IMR-90 (cell line): ENCODE measurements around the gene PPP1R27. TPM values are rescaled to one million over a fixed set of nuclear protein-coding genes. Genes with fewer than 3 reads are reported as not detected.

Source experiments
- ATAC-seq: fragments of 200-7000 bp; cut with Tn5 transposase; 2 replicates; pipeline ENCODE4 v1.9.1; 2020; ENCODE audit warnings: low read depth, mild to moderate bottlenecking, moderate library complexity
- BruUV-seq: library from RNA; stranded (reverse); fragments of 400-500 nt; replicated peaks from 2 replicates; lab custom pipeline; 2021; lab: Mats Ljungman, UMichigan
- CTCF ChIA-PET: fragments of 300-600 bp; formaldehyde crosslinking; extraction: SDS; loops from one replicate; lab custom pipeline; 2021; ENCODE audit warnings: antibody characterized with exemption; lab: Yijun Ruan, JAX
- POLR2A ChIA-PET: fragments of 300-600 bp; sonication (Branson Sonifier 250); formaldehyde crosslinking; loops from one replicate; lab custom pipeline; 2022; ENCODE audit warnings: antibody characterized with exemption; ENCODE audit not compliant: unreplicated experiment; lab: Charles Lee
- DNase-seq: peaks from one replicate; pipeline ENCODE4 v3.0.0; 2013
- H2AFZ ChIP-seq: replicated peaks from 2 replicates; pipeline ENCODE3; 2013; ENCODE audit warnings: low read length, mild to moderate bottlenecking; ENCODE audit not compliant: poor library complexity
- H2AK5ac ChIP-seq: 2 replicates; pipeline ENCODE4 v1.6.1; 2013; ENCODE audit warnings: low read depth, low read length, inconsistent platforms
- H2AK9ac ChIP-seq: replicated peaks from 2 replicates; pipeline ENCODE3; 2013; ENCODE audit warnings: mild to moderate bottlenecking, low read depth, low read length, moderate library complexity; ENCODE audit not compliant: poor library complexity
- H2BK120ac ChIP-seq: 2 replicates; pipeline ENCODE4 v1.6.1; 2013; ENCODE audit warnings: low read depth, low read length, inconsistent platforms
- H2BK15ac ChIP-seq: 3 replicates; pipeline ENCODE4 v1.6.1; 2013; ENCODE audit warnings: low read depth, low read length, inconsistent platforms
- H2BK20ac ChIP-seq: 2 replicates; pipeline ENCODE4 v1.6.1; 2013; ENCODE audit warnings: low read depth, mild to moderate bottlenecking, inconsistent platforms, low read length, moderate library complexity
- H2BK5ac ChIP-seq: 2 replicates; pipeline ENCODE4 v1.6.1; 2013; ENCODE audit warnings: mild to moderate bottlenecking, low read depth, low read length, inconsistent platforms; ENCODE audit not compliant: poor library complexity, severe bottlenecking
- H3K14ac ChIP-seq: replicated peaks from 2 replicates; pipeline ENCODE4 v1.6.1; 2013; ENCODE audit warnings: low read depth, low read length, inconsistent platforms
- H3K18ac ChIP-seq: 2 replicates; pipeline ENCODE4 v1.6.1; 2013; ENCODE audit warnings: low read depth, low read length, control low read depth
- H3K23ac ChIP-seq: 2 replicates; pipeline ENCODE4 v1.6.1; 2013; ENCODE audit warnings: low read depth, low read length, inconsistent platforms
- H3K27ac ChIP-seq: 2 replicates; pipeline ENCODE4 v1.5.1; 2013; ENCODE audit warnings: mild to moderate bottlenecking, control low read depth, low read length; ENCODE audit not compliant: insufficient read depth
- H3K27me3 ChIP-seq: 2 replicates; pipeline ENCODE4 v1.6.1; 2013; ENCODE audit warnings: low read length; ENCODE audit not compliant: control insufficient read depth, insufficient read depth
- H3K36me3 ChIP-seq: 2 replicates; pipeline ENCODE4 v1.6.1; 2013; ENCODE audit warnings: low read length, mixed read lengths; ENCODE audit not compliant: control insufficient read depth, insufficient read depth
- H3K4ac ChIP-seq: 2 replicates; pipeline ENCODE4 v1.6.1; 2013; ENCODE audit warnings: low read depth, low read length, inconsistent platforms
- H3K4me1 ChIP-seq: 2 replicates; pipeline ENCODE4 v1.6.1; 2013; ENCODE audit warnings: low read length, mixed read lengths; ENCODE audit not compliant: control insufficient read depth, insufficient read depth
- H3K4me2 ChIP-seq: 2 replicates; pipeline ENCODE4 v1.6.1; 2013; ENCODE audit warnings: low read depth, mild to moderate bottlenecking, control low read depth, low read length, moderate library complexity
- H3K4me3 ChIP-seq: 2 replicates; pipeline ENCODE4 v1.5.1; 2013; ENCODE audit warnings: low read depth, mild to moderate bottlenecking, control low read depth, low read length, moderate library complexity; ENCODE audit not compliant: insufficient read depth
- H3K56ac ChIP-seq: 2 replicates; pipeline ENCODE4 v1.6.1; 2013; ENCODE audit warnings: low read length, inconsistent platforms; ENCODE audit not compliant: insufficient read depth; ENCODE audit errors: extremely low read depth
- H3K79me1 ChIP-seq, 2 experiments: 2 replicates each; pipeline ENCODE4 v1.6.1; 2013; ENCODE audit warnings: low read length in 2 of 2, inconsistent platforms in 1 of 2, low read depth in 1 of 2
- H3K9ac ChIP-seq: 2 replicates; pipeline ENCODE4 v1.6.1; 2013; ENCODE audit warnings: low read depth, low read length, control low read depth
- H3K9me1 ChIP-seq: 2 replicates; pipeline ENCODE4 v1.6.1; 2013; ENCODE audit warnings: low read length, inconsistent platforms; ENCODE audit not compliant: insufficient read depth
- H3K9me3 ChIP-seq: 2 replicates; pipeline ENCODE4 v1.6.1; 2013; ENCODE audit warnings: low read length; ENCODE audit not compliant: control insufficient read depth, insufficient read depth
- H4K20me1 ChIP-seq: 2 replicates; pipeline ENCODE4 v1.6.1; 2013; ENCODE audit warnings: low read length, inconsistent platforms; ENCODE audit not compliant: insufficient read depth
- H4K5ac ChIP-seq: 2 replicates; pipeline ENCODE4 v1.6.1; 2013; ENCODE audit warnings: mild to moderate bottlenecking, low read depth, low read length, control low read depth
- H4K8ac ChIP-seq, 2 experiments: 2 replicates each; pipeline ENCODE4 v1.6.1; 2013; ENCODE audit warnings: low read depth in 2 of 2, low read length in 2 of 2, control low read depth in 1 of 2, inconsistent platforms in 1 of 2
- H4K91ac ChIP-seq: 2 replicates; pipeline ENCODE4 v1.6.1; 2013; ENCODE audit warnings: low read depth, low read length, inconsistent platforms; ENCODE audit not compliant: insufficient read depth
- BHLHE40 ChIP-seq: fragments of 150-350 bp; IDR thresholded peaks from 2 replicates; pipeline ENCODE4 v1.6.1; 2016; ENCODE audit warnings: mild to moderate bottlenecking, low read depth, low read length
- CEBPB ChIP-seq: IDR thresholded peaks from 2 replicates; pipeline ENCODE4 v1.6.1; 2012; ENCODE audit warnings: low read depth, low read length, improper control_type of control experiment
- CHD1 ChIP-seq: IDR thresholded peaks from 2 replicates; pipeline ENCODE4 v1.6.1; 2012; ENCODE audit warnings: low read depth, low read length, improper control_type of control experiment
- CTCF ChIP-seq: conservative IDR thresholded peaks from 2 replicates; pipeline ENCODE4 v1.5.1; 2012; ENCODE audit warnings: mild to moderate bottlenecking, low read depth, low read length, improper control_type of control experiment
- ELK1 ChIP-seq: fragments of 150-350 bp; IDR thresholded peaks from 2 replicates; pipeline ENCODE4 v1.6.1; 2016; ENCODE audit warnings: low read depth, mild to moderate bottlenecking, low read length, moderate library complexity, borderline replicate concordance
- FOS ChIP-seq: fragments of 150-350 bp; IDR thresholded peaks from 2 replicates; pipeline ENCODE4 v1.6.1; 2016; ENCODE audit warnings: low read depth, low read length
- MAFK ChIP-seq: IDR thresholded peaks from 2 replicates; pipeline ENCODE4 v1.6.1; 2012; ENCODE audit warnings: low read depth, low read length, improper control_type of control experiment
- MAZ ChIP-seq: IDR thresholded peaks from 2 replicates; pipeline ENCODE4 v1.6.1; 2012; ENCODE audit warnings: low read depth, mild to moderate bottlenecking, low read length, improper control_type of control experiment, moderate library complexity, borderline replicate concordance
- MXI1 ChIP-seq: IDR thresholded peaks from 2 replicates; pipeline ENCODE4 v1.6.1; 2012; ENCODE audit warnings: low read depth, mild to moderate bottlenecking, low read length, moderate library complexity, borderline replicate concordance
- NFE2L2 ChIP-seq: fragments of 150-350 bp; IDR thresholded peaks from 2 replicates; pipeline ENCODE4 v1.6.1; 2016; ENCODE audit warnings: low read depth, mild to moderate bottlenecking, low read length
- POLR2A ChIP-seq: IDR thresholded peaks from 2 replicates; pipeline ENCODE4 v1.6.1; 2012; ENCODE audit warnings: mild to moderate bottlenecking, low read depth, low read length
- RAD21 ChIP-seq: IDR thresholded peaks from 2 replicates; pipeline ENCODE4 v1.6.1; 2012; ENCODE audit warnings: low read length, improper control_type of control experiment
- RCOR1 ChIP-seq: IDR thresholded peaks from 2 replicates; pipeline ENCODE4 v1.6.1; 2012; ENCODE audit warnings: mild to moderate bottlenecking, low read length, improper control_type of control experiment; ENCODE audit not compliant: insufficient replicate concordance
- RFX5 ChIP-seq: IDR thresholded peaks from 2 replicates; pipeline ENCODE4 v1.8.0; 2012; ENCODE audit warnings: low read depth, mild to moderate bottlenecking, low read length, moderate library complexity
- SMC3 ChIP-seq: fragments of 150-350 bp; IDR thresholded peaks from 2 replicates; pipeline ENCODE4 v1.6.1; 2016; ENCODE audit warnings: low read depth, mild to moderate bottlenecking, antibody characterized with exemption, low read length, moderate library complexity
- USF2 ChIP-seq: fragments of 150-350 bp; IDR thresholded peaks from 2 replicates; pipeline ENCODE4 v1.6.1; 2017; ENCODE audit warnings: mild to moderate bottlenecking, antibody characterized with exemption, low read length, low read depth
- WGBS, 2 experiments: methylation state at CpG; one replicate each; pipeline versions ENCODE4 v1.1.5 to v1.1.7; 2013; ENCODE audit warnings: missing lambda C conversion rate in 2 of 2; ENCODE audit not compliant: insufficient read length in 1 of 2; ENCODE audit errors: extremely low coverage in 2 of 2; 5-methylcytosine and 5-hydroxymethylcytosine counted together
- dilution Hi-C: fragments of 300-500 bp; cut with HindIII; formaldehyde crosslinking; loops from one replicate; pipeline ENCODE4 v1.14.3; 2018; ENCODE audit warnings: low sequenced_read_pairs; ENCODE audit not compliant: unreplicated experiment
- in situ Hi-C: fragments of 300-500 bp; cut with MboI; formaldehyde crosslinking; loops from 3 replicates; pipeline ENCODE4 v1.14.3; 2019; ENCODE audit warnings: low sequenced_read_pairs, inconsistent platforms, mixed read lengths
- intact Hi-C: fragments of 100-400 bp; cut with micrococcal nuclease; formaldehyde crosslinking; loops from 2 replicates; pipeline ENCODE4 v1.10.0; 2022
- polyA plus RNA-seq, 3 experiments: library from polyadenylated mRNA; depleted of rRNA; stranded (reverse); fragments of >200 nt; gene quantifications; 2 replicates each; pipeline ENCODE4 v1.2.3, GENCODE V29; 2012; ENCODE audit warnings: low replicate concordance in 1 of 3
- total RNA-seq: library from RNA; depleted of rRNA; stranded (reverse); fragments of >200 nt; gene quantifications from 2 replicates; pipeline ENCODE4 v1.2.3, GENCODE V29; 2012

PPP1R27 gene
- total and polyA plus RNA-seq, 2 of the 4 experiments (the other 2 are of a cell fraction): 0.21 TPM; not detected in 1

GRCh38 chr17:81825841-81826466, 8.9 kb downstream of the PPP1R27 start:
- H2BK5ac ChIP-seq: no peak overlapping the region
- no peaks in the 10 kb centered on the region for H3K4me1 ChIP-seq
- WGBS, 2 experiments: 60% methylated on average over 6 of the region's 11 CpGs; no CpG with 5 or more reads in 1 of the 2 experiments
- H3K18ac ChIP-seq: no peak overlapping the region
- TF ChIP-seq RCOR1 (no peak), USF2 (no peak), POLR2A (no peak), CHD1 (no peak), MAZ (no peak), CEBPB (no peak), BHLHE40 (no peak), ELK1 (no peak), NFE2L2 (no peak), MAFK (no peak), SMC3 (no peak), CTCF (no peak), MXI1 (no peak), RAD21 (no peak), FOS (no peak), RFX5 (no peak)
- no peak overlapping the region for H4K8ac ChIP-seq
- no peak overlapping the region for H3K23ac ChIP-seq
- in situ Hi-C loops: no loop called here
- peaks cover 9% of the 10 kb centered on the region for H3K9me1 ChIP-seq
- no peak overlapping the region for H2AK5ac ChIP-seq
- no peak overlapping the region for H4K91ac ChIP-seq
- no peak for DNase-seq
- peak overlapping the region; percentile 23 for H2AFZ ChIP-seq
- intact Hi-C loops: no loop called here
- H2BK20ac ChIP-seq: no peak overlapping the region
- no peaks in the 10 kb centered on the region for H3K27me3 ChIP-seq
- H3K56ac ChIP-seq: no peak overlapping the region
- dilution Hi-C loops: no loop called here
- H3K36me3 ChIP-seq: peaks cover 20% of the 10 kb centered on the region
- H2BK15ac ChIP-seq: no peak overlapping the region
- CTCF ChIA-PET: no interaction called here
- ATAC-seq: no peak
- no peaks in the 10 kb centered on the region for H3K9me3 ChIP-seq
- peaks cover 10 to 50% of the 10 kb centered on the region in 2 experiments; a peak in 3 of 4 replicates for H3K79me1 ChIP-seq
- no peak overlapping the region for H3K27ac ChIP-seq
- no peak overlapping the region for H3K4me3 ChIP-seq
- no peak overlapping the region for H3K4ac ChIP-seq
- no peak overlapping the region for H2BK120ac ChIP-seq
- peaks cover 51% of the 10 kb centered on the region for H4K20me1 ChIP-seq
- H3K9ac ChIP-seq: no peak overlapping the region
- H2AK9ac ChIP-seq: no peak overlapping the region
- H4K5ac ChIP-seq: no peak overlapping the region
- POLR2A ChIA-PET: no interaction called here
- BruUV-seq: no TSS peak
- no peak overlapping the region for H3K14ac ChIP-seq
- no peak overlapping the region for H3K4me2 ChIP-seq
